HCEC 1CT (cell line): ENCODE measurements around the gene OLFM1.

Experiments used
- DNase-seq: peaks from one replicate; pipeline ENCODE4 v3.0.0-alpha.2; 2017

OLFM1 gene

DNA sequence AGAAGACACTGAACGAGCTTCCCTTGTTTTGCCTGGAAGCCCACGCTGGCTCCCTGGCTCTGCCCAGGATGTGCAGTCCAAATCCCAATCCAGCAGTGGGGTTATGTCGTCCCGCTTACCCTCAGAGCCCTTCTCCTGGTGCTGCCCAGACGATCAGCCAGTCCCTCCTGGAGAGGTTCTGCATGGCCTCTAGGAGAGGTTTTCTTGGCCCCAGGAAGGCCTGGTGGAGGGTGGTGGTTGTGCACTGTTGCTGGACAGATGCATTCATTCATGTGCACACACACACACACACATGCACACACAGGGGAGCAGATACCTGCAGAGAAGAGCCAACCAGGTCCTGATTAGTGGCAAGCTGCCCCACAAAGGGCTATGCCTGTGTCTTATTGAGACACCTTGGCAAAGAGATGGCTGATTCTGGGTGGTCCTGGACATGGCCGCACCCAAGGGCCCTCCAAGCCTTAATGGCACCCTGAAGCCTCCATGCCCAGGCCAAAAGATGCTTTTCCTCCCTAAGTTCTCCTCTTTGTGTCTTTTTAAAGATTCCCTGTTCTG, 10.5 kb upstream of the OLFM1 start:
- DNase-seq, result no peak

DNA sequence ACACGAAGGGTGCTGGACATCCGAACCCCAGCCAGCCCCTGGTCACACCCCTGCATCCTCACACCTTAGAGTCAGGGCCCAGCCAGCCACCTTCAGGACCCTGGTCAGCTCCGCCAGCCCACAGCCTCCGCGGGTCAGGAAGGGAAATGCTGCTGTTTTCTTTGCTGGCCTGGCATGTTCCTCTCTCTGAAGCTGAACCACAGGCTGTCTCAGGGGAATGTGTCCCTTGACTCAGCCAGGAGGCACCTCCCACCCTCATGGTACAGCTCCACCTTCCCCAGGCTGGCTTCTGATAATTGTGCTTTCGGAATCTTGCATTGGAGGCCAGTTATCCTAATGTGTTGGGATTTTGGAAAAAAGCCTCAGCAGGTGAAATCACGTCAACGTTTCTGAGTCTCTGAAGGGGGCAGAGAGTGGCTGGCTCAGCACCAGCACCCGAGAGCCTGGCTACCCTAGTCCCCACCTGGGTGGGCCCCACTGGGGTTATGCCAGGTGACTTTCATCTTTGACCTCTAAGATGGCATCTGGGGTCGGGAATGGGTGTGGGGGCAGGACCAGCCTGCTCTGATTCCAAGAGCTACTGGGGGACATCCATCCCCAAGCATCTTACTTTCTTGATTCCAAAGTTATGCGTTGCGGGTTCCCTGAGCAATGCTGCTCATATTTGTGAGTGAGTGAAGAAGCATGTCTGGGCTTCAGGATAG, 9.8 kb upstream of the OLFM1 start:
- no peak for DNase-seq

DNA sequence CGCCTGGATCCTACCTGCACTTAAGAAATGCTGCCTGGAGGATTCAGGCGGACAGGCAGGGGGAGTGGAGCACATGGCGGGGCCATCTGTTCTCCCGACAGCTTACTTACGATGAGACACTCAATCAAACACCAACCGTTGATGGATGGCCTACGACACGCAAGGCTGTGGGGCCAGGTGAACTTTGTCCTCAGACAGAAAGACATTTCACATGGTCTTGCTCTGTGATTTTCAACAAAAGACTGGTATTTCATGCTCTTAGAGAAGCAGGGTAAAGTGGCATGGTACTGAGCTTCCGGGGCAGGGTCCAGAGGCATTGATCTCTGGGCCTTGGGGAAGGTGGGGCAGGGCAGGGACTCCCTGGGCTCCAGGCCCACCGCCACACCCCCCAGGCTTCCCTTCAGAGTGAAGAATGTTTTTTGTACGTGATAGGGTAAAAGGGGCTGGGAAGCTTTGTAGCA, 9.1 kb upstream of the OLFM1 start:
- DNase-seq, result no peak

DNA sequence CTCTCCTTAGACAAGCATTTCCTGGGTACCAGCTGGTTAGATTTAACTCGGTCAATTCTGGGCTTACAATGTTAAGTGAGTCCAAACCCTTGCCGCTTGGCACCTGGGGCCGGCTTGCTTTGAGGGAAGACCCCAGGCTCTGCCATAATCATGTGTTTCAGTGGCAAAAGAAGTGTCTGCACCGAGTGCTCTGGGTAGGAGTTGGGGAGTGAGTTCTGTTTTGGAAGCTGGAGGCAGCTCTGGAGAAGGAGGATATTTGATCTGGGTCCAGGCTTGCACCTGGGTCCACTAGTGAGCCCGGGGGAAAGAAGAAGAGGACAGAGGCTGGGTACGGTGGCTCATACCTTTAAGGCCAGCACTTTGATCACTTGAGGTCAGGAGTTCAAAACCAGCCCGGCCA, 8.4 kb upstream of the OLFM1 start:
- no peak for DNase-seq

DNA sequence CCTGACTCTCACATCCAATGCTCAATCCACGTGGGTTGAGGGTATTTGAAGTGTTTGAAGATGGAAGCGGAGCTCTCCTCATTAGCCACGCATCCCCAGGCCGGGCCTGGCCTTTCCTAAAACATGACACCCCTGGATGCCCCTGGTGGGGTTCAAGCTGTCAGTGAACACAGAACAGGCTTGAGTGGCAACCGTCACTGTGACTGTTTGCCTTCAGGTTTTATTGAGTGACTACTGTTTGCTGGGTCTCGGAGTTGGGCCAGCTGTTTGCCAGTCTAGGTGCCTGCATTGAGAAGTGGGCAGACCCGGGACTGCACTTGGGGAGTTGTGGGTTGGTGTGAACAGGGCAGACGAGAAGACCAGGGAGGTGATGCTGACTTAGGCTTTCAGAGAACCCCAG, 7.8 kb upstream of the OLFM1 start:
- no peak for DNase-seq

DNA sequence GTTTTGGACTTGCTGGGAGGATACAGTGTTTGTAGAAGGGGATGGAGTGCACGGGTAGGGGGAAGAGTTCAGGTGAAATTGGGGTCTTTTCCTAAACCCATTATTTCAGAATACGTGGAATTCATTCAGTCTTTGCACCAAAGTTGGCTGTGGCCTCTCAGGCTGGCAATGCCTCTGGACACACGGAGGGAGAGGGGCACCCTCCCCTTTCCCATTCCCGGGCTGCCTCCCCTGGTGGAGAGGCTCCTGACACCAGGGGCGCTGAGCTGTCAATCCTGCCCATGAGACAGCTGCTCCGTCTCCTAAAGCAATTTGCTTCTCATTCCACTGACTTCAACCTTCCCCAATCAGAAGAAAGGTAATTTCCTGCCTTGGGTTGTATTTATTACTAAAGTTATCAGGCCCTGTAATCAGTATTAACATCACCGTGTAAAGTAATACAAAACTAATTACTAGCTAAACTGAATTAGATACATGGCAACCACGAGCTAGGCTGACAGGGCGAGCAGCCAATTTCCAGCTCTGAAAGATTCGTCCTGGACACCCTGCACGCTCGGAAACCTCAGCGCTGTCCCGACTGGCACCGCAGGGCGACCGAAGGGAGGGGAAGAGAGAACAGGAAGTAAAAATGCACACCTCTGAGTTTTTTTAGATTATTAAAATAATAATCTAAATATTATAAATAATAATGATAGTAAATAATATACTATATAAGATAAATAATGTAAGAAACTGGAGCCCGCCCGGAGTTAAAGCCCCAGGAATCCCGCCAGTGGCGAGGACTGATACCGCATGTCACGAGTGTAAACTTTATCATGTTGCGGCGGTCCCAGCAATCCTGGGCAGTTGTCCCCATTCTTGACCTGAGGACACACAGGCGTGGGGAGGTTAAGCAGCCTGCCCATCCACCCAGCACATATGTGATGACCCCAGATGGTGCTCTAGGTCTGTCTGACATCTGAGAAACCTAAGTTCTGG, 6.9 kb upstream of the OLFM1 start:
- no peak for DNase-seq

DNA sequence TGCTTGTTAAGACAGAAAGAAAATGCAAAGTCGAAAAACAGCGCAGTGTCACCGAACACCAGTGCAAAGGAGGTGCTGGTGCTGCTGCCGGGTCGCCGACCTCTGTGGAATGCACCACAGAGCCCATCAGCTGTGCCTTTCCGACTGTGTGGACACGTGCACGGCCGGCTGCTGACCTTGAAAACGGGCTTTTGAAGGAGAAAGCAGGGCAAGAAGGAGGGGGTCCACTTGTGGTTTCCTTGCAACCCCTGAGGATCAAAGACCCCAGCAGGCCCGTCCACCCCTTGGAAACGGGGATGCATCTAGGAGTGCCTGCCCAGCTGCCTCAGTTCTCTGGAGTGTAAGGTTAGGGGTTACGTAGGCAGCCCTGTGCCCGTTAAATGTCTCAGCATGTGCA, 6.2 kb upstream of the OLFM1 start:
- DNase-seq, result no peak

DNA sequence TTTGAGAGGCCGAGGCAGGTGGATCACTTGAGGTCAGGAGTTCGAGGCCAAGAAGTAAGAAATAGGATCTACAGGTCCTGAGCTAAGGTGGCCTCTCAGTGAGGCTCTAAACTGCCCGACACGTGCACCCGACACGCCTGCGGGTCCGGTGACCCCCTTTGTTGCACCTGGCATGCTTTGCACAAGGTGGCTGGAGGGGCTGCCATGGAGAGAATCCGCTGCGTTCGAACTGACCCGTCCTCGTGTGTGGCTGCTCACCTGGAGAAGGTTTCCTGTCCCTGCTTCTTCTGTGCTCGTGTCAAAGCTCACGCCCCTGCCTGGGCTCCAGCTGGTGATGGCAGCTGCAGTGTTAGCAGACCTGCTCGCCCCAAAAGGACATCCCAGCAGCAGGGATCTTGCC, 5.7 kb upstream of the OLFM1 start:
- no peak for DNase-seq

DNA sequence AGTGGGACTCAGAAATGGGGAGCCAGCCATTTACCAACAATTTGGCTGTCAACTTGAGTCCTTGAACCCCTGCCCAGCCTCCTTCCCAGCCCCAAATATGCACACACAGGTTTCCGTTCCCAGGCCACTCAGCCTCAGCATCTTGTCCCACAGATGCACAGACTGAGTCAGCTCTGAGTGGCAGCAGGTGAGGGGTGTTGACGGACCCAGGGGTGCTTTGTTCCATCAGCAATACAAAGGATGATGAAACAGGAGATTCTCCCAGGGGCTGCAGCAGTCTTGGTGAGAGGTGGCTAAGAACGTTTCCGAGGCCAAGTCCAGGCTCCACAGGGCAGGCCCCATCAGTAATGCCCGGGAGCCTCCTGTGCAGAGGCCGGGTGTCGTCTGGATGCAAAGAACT, 4.9 kb upstream of the OLFM1 start:
- DNase-seq, result no peak

DNA sequence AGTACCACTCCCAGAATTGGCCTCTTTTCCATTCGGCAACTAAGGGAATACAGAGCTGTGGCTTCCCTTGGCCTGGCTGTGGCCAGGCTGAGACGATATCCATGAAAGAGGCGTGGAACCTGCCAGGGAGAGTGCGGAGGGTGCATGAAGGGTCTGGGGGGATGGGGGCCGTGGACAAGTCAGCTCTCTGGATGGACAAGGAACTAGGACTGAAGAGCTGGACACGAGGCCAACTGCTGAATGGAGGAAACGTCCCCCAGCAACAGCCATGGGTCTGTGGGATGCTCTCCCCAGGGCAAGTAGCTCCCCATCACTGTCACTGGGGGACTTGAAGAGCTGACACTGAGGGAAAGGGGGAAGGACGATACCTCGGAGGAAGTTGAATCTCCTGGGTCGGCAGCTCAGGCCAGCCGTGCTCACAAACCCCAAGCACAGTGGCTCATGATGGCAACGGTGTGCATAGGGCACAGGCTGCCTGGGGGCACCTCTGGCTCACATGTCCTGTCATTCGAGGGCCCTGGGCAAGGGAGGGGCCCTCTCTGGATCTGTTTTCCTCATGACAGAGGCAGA, 4.1 kb upstream of the OLFM1 start:
- no peak for DNase-seq

DNA sequence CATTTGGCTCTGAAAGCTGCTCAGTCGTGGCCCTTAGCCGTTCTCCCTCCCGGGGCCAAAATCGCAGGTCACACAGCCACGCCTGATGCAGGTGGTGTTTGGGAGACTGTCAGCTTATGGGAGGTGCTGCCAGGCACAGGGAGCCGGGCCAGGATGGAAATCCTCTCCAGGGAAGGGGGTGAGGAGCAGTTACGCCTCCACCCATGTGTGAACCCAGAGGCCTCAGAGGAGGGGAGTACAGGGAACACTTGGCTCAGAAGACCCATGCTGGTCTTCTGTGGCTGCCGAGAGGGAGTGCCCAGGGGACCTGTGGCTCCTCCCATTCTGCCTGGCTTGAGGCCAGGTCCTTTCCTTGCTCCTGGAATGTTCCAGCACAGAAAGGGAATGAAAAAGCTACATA, 3.6 kb upstream of the OLFM1 start:
- no peak for DNase-seq

DNA sequence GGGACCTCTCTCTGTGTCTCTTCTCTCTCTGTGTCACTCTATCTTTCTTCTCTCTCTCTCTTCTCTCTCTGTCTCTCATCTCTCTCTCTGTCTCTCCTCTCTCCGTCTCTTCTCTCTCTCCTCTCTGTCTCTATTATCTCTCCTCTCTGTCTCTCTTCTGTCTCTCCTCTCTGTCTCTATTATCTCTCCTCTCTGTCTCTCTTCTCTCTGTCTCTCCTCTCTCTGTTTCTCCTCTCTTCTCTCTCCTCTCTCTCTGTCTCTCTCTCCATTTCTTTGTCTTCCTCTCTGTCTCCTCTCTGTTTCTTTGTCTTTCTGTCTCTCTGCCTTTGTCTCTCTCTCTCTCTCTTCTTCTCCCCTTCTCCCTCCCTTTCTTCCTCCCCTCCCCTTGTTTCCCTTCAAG, 3.2 kb upstream of the OLFM1 start:
- no peak for DNase-seq

DNA sequence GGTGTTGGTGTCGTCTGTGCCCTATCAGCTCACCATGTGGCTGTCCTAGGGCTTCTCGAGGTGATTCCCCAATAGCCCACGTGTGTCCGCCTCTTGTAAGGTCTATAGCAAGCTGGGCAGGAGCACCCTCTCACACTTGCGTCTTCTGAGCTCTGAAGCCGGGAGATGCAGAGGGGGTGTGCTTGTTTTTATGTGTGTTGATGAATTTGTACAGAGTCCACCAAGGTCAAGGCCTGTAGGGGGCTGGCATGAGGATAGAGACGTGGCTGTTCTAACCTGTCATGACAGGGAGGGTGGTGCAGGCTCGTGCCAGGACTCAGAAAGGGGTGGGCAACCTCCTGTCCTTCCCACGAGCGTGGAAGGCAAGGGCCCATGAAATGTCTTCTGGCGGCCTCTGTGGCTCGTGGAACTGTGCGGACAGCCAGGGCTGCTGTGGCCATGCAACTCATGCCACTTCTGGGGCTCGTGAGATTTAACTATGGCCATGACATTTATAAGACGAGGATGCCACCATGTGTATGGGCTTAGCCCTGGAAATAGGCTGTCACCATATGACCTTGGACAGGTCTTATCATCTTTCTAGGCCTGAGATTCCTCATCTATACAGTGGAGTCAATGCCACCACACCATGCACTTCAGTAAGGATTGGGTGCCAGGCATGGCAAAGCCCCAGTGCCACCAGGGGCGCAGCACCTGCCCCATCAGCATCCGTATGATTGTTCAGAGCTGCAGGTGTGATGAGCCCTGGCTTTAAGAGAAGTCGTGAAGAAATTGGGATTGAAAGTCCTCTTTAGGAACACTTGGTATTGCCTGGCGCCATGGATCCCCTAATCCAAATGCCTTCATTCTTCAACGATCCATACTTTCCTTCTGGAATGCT, 2.3 kb upstream of the OLFM1 start:
- DNase-seq, result no peak

DNA sequence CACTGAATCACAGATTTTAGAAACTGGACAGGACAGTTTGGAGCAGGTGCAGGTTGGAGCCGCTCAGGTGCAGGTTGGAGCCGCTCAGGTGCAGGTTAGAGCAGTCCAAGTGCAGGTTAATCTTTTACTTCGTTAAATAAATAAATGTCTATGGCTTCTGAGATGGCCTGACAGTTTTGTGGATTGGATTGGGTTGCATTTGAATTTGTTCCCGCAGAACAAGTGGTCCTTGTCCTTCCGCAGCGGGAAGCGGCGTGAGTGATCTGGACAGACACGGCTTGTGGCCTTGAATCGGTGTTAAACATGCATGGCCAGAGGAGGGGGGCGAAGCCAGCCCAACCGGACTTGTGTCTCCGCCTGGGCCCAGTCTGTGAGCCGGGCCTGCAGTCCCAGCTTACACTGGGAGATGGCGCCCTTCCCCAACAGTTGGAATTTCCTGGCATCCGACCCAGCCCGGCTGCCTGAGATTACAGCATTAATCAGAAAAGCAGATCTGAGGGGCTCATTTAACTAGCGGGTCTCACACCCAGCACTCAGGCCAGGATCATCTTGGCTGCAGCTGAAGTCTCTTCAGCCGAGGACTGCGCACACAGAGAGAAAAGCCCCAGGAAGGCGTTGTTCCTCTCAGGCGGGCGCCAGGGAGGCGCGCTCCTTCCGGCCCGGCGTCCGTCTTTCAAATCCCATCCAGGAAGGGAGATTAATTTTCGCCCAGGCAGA, 1.5 kb upstream of the OLFM1 start:
- no peak for DNase-seq

DNA sequence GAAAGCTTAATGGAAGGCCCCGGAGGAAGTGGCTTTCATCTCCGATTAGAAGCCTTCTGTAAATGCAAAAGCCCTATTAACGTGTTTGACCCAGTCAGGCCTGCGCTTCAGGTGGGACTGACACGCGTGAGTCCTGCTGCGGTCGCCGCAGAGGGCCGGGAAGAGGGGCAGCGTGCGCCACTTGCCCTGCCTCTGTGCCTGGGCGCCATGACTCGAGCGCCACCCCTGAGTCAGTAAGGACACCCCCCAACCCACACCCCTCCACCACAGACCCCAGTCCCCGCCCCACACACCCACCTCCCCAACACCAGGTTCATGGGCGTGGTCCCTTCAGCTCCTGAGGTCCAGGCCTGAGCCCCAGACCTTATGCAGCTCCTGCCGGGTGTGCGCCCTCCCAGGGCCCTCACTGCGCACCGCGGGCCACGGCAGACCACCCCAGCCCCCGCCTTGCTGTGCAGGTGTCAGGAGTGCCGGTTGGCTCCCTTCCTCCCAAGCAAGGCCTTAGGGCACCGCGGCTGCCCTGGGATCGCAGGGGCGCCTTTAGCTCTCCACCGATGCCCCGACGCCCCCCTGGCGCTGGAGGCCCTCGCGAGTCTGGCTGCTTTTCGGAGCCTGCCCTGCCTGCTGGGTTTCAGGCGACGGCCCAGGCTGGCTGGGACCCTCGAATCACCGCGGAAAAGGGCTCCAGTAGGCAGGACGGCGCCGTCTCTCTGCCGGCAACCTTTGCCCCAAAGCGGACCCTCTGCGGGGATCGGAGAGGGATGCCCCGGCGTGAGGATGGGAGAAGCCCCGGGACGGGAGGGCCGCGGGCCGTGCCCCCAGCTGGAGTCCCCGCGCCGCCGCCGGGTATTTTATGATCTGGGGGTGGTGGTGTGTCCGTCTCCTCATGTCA, 625 bp upstream of the OLFM1 start:
- DNase-seq, result no peak

DNA sequence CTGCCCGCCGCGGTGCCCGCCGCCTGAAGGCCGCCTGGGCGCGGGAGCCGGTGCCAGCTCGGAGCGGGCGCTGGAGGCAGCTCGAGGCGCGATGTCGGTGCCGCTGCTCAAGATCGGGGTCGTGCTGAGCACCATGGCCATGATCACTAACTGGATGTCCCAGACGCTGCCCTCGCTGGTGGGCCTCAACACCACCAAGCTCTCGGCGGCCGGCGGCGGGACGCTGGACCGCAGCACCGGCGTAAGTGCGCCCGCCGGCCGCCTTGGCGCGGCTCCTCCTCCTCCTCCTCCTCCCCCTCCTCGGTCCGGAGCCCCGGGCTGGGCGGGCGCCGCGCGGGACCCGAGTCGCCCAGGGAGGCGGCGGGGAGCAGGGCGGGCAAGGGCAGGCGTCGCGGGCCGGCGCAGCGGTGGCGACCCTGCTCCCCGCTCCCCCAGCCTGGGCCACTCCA, 455 bp downstream of the OLFM1 start:
- no peak for DNase-seq

DNA sequence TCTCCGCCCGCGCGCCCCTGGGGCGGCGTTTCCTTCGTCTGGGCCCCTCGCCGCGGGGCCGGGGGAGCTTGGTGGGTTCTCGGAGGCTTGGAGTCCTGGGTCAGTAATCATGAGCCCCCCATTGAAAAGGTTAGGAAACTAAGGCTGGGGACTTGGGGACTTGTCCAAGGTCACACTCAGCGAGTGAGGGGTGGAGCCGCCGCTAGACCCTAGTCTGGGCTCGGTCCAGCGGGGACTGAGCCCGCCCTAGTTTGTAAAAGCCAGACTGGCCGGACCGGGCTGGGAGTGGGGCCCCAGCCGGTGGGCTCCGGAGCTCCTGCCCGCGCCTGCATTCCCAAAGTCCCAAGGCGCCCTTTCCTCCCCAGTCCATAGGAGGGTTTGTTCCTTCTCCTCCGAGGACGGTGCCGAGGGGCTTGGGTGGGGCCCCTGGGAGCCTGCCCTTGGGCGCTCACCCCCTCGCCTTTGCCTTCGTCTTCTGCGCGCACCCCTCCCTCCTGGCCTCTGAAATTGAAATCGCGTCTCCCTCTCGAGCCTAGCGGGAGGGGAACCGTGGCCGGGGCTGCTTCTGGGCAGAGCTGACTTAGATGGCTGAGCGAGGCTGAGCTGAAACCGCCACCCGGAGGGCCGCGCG, 995 bp downstream of the OLFM1 start:
- DNase-seq, result no peak

DNA sequence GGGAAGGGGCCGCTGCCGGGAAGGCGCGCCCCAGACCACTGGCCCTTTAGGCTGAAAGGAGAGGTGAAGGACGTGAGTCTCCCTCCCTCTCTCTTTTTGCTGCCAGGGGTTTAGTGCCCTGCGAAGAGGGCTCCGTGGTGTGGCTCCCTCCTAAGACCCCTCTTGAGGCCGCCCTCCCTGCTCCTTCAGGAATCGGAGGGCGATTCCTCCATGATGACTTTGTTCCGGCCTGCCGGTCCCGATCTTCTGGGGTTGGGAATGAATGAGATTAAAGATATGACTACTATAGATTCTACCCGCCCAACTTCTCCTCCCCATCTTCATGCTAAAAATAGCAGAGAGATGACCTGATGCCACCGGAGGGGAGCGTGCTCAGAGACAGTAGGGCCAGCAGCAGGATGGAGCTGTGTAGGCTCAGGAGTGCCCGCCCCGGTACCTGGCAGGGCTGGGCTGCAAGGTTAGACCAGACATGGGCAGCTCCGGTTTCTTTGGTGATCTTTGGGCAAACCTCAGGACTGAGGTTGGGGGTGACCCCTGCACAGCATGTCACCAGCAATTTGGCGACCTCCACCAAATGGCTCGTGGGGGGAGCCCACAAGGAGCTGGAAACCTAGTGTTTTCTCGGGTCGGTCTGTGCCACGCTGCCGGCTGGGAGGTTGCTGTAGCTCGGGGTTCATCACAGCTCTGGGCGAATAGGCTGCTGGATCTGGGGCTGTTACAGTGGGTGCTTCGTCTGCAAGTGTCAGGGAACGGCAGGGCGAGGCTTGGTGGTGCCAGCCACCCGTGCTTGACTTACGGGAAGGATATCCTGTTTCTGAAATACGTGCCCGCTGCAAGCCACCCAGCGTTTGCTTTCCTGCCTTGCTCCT, 1.7 kb downstream of the OLFM1 start:
- no peak for DNase-seq

DNA sequence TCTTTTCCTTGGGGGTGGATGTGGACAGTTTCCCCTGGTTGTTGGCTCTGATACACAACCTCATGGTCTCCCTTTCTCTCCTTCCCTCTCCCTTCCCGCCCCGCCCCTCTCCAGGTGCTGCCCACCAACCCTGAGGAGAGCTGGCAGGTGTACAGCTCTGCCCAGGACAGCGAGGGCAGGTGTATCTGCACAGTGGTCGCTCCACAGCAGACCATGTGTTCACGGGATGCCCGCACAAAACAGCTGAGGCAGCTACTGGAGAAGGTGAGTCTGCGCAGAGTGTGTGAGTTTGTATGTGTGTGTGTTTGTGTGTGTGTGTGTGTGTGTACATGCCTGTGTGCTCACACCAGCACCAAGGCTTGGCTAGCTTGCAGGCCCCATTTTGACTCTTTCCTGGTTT, 2.6 kb downstream of the OLFM1 start:
- no peak for DNase-seq
